ENCODE measurements around the gene TIMM8A.
A peak's percentile ranks its signal among the peaks of the same experiment; 100 is the strongest.

Gene TIMM8A

DNA sequence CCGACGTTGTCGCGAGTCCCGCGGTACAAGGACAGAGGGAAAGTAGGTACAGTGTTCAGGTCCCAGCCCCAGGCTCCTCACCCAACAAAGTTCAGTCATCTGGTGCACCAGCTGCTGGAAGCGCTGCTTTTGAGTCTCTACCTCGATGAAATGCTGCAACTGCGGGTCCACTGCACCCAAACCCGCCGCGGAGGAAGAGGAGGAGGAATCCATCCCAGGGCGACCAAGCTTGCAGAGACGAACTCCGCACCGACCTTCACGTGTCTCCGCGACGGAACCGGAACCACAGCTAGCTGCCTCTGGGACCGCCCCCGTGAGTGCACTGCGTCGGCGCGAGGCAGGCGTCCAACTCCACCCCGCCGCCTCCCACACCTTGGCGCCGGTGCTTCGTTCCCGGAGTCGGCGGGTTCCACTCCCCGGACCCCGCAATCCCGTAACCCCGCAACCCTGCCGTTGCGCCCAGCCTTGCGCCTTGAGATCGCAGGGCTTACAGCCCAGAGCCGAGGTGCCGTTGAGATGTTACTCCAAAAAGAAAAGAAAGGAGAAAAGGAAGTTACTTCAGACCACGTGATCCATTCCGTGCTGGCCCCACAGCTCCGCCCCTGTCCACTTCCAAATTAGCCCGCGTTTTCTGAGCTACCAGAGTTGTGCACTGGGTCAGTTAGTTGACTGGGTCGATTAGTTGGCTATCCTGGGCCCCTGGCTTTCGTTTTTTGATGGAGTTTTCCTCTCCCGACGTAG lies at the start of gene TIMM8A:
Gene TIMM8A, minus strand, starts transcription at position 291 of the 741 bp plus-strand sequence. Its CDS starts 78 bp downstream, at position 213.
- DNase-seq: peak; percentile 19

DNA sequence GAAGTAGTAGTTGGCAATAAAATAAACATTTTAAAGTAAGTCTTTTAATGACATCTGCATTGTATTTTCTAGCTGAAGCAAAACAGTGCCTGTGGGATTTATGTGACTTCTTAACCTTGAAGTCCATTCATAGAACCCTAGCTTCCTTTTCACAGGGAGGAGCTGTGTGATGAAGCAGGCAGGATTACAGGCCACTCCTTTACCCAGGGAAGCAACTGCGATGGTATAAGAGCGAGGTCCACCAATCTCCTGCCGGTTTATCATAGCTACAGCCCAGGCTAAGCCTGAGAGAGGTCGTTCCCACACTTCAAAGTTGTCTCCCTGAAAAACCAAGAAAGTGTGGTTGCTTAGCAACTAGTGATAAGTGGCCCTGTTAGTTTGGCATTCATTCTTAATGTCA lies 49.2 kb upstream of the TIMM8A start:
- DNase-seq: no peak

DNA sequence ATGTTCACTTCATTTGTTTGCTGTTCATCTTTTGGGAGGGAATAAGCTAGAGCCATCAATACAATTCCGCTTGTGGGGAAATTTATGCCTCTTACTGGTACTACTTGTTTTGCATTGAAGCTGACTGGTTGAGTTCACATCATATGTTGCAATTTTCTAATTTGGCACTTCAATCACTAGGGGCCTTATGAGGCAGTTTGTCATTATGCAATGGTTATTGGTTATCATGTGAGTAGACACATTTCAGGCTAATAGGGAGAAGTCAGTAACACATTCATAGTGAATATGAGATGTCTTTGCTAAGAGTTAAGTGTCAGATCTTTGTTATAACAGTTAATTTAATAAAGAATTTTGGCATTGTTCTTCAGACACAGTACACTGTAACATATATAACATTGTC lies 47.2 kb upstream of the TIMM8A start:
- DNase-seq: no peak

- no peak for DNase-seq
Measured at GRCh38 chrX:101394372-101394771, 45.8 kb upstream of the TIMM8A start.

DNA sequence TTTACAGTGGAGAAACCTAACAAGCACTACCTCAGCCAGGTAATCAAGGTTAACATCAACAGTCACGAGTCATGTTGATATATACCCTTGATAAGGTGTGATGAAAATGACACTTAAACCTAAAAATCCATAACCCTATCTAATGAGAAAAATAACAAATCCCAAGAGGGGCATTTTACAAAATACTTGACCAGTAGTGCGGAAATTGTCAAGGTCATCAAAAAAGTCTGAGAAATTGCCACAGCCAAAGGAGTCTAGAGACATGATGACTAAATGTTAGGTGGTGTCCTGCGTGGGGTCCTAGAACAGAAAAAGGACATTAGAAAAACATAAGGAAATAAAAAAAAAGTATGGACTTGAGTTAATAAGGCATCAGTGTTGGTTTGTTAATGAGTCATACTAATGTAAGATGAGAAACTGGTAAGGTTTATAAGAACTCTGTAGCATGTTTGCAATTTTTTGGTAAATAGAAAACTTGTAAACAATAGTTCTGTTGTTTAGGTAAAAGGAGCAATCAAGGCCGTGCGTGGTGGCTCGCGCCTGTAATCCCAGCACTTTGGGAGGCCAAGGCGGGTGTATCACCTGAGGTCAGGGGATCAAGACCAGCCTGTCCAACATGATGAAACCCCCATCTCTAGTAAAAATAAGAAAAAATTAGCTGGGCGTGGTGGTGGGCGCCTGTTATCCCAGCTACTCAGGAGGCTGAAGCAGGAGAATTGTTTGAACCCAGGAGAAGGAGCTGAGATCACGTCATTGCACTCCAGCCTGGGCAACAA lies 45.2 kb upstream of the TIMM8A start:
- DNase-seq: no peak

GRCh38 chrX:101391831-101392230 lies 43.3 kb upstream of the TIMM8A start:
- no peak for DNase-seq

- DNase-seq: peak; percentile 48
Measured at GRCh38 chrX:101390664-101391525, 42.4 kb upstream of the TIMM8A start, which contains the start of gene RPL36A. Gene RPL36A, plus strand, starts transcription at chrX:101391011. Its CDS starts 33 bp downstream, at chrX:101391044.

DNA sequence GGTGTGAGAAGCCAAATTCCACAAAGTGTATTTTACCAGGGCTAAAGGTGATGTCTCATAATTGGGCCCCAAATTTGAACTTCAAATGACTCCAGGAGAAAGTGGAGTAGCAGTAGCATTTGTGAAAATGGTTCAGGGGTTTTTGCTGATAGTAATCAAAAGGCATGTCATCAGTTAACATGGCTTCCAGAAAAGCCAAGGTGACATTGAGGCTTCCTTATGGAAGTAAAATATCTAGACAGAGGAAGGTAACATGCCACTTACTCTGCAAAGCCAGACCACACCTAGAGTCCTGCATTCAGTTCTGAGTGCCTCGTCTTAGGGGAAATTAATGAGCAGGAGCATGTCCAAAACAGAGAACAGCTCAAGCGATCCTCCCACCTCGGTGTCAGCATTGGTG lies 40.1 kb upstream of the TIMM8A start:
- no peak for DNase-seq

GRCh38 chrX:101386542-101386885 lies 38.0 kb upstream of the TIMM8A start:
- DNase-seq: no peak

GRCh38 chrX:101385795-101386541 lies 37.4 kb upstream of the TIMM8A start, which contains the start of gene BTK:
Gene BTK, minus strand, starts transcription at chrX:101386191. Its CDS starts 10,907 bp downstream, at chrX:101375284.
- DNase-seq: no peak

GRCh38 chrX:101385026-101385684 lies 36.6 kb upstream of the TIMM8A start:
- DNase-seq: no peak

DNA sequence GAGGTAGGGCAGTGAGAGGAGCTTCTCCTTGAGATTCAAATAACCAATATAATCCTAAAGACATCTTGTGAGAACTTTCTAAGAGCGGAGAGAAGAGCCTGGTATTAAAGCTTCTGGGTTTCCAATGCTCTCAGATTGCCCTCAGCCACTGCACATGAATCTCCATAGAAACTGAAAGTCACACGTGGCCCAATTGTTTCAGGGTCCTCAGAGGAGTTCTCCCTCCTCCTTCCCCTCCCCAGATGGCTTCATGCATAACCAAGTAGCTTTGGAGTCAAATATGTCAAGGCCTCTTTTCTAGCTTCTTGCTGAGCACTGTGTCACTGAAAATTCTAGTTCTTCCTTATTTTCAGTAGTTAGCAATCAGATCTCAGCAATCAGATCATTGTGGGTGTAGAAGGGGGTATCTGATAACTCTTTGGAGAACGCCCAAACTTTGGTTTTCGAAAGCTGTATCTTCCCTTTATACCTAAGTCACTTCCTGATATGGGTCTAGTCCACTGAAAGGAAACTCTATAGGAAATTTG lies 35.2 kb upstream of the TIMM8A start:
- no peak for DNase-seq

GRCh38 chrX:101377547-101377946 lies 29.0 kb upstream of the TIMM8A start:
- DNase-seq: no peak

DNA sequence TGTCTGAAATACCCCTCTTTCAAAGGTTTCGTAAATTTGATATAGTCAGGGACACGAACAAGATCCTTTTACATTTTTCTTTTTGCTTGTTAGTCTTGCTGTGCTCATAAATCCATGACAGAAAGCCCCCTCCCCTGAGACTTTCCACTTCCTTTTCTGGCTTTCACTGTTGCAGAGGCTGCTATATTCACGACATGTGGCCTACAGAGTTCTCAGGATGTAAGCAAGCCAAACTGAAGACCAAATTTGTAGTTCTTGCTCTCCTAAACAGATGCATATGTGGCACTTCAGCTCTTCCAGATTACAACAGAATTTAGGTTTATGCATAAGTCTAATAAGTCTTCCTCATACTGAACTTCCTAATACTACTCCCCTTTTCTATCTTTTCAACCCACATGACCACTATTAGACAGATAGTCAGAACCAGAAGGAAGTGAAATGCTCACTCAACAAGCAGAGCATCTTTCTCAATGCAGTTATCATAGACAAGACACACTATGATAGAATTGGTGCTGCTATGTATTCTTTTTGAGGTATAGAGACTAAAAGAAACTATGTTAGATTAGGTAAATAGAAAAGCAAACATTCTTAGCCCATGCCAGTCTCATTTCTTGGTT lies 22.5 kb upstream of the TIMM8A start:
- no peak for DNase-seq

- no peak for DNase-seq
Measured at GRCh38 chrX:101369687-101370086, 21.1 kb upstream of the TIMM8A start.

DNA sequence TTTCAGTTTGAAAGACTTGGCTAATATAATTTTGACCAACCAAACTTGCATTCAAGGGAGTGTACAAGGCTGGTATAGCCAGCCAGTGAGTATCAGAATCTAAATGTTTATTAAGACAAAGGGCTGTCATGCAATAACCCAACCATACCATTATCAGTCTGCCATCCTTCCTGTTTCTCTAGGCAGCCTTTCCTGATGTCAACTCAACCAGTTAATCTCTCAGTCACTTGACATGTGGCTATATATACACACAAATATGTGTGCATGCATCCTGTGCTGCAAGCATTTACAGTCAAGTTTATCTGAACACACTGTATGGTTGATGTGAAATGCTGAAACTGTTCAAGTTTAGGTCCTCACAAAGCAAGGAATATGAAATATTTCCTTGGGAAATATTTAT lies 20.3 kb upstream of the TIMM8A start:
- no peak for DNase-seq

DNA sequence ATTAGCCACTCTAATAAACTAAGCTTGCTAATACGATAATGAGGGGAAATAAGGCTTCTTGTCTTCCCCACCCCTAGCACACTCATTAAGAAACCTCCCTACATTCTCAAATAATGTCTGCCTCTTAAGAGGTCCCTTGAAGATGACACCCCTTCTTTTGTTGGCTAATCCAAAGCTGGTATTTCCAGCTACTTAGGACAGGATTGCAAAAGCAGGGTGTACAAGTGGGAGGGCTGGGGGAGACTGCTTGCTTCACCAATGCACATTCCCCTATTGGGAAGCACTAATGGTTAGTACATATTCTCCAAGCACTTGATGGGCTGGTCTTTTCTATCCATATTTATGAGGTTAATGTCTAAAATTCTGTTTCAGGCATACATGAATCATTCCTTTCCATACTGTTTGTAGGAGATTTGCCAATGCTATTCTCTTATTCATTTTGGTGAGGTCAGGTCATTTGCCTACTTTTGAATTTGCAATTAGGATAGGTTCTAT lies 16.8 kb upstream of the TIMM8A start:
- DNase-seq: no peak

DNA sequence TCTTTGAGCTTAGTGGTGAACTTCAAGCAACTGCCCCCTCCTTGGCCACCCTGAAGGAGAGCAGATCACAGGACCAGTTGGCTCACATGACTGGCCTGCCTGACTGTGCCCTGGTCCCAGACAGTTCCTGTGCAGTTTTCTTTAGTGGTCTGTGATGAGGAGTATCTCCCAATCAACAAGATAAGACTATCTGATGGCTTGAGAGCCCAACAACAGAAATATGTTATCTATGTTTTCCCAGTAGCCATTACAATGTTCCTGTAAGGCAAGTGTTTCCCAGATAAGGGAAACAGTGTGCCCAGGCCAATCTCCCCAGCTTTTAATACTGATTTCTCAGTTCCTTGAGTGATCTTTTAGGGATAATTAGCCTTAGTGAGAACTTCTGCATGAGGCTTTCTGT lies 14.2 kb upstream of the TIMM8A start:
- no peak for DNase-seq

DNA sequence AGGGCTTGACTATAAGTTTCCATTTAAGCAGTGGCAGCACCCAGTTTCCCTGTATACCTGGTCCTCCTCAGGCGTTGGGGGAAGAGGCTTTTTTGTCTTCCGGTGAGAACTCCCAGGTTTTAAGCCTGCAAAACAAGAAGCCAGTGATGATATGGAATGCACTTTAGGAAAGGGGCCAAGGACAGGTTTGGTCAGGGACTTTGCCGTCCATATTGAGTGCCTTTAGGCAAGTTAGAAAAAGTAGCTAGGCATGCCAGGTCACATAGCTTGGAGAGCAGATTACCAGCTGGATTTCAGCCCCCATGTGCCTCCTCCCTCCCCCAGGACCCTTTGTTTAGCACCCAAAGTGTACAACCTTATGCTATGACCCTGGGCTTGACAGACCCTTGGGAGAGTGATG lies 13.6 kb upstream of the TIMM8A start:
- DNase-seq: no peak

- DNase-seq: no peak
Measured at GRCh38 chrX:101360390-101360789, 11.8 kb upstream of the TIMM8A start.

GRCh38 chrX:101359966-101360365 lies 11.4 kb upstream of the TIMM8A start:
- DNase-seq: no peak
